ENCODE data around the gene KRTAP10-4. TPM values are rescaled to one million over a fixed set of nuclear protein-coding genes. Genes with fewer than 3 reads are reported as not detected.

The KRTAP10-4 gene
- total RNA-seq, 4 donors from 2014 or later, result not detected

- Histone ChIP-seq H3K27ac (no peak overlapping the region), H3K4me1 (no peaks in the 10 kb centered on the region), H3K36me3 (no peaks in the 10 kb centered on the region), H3K4me3 (no peak overlapping the region), H3K27me3 (no peaks in the 10 kb centered on the region), H3K9me3 (peaks cover 0 to 45% (median 0%) of the 10 kb centered on the region in 4 donors)
- DNase-seq (ENCODE audit: low spot score in 2 of 2), result no peak
- WGBS, 2 donors, result 82 to 83% methylated on average over 15 of the region's 15 CpGs
- TF ChIP-seq, protein P1, sequence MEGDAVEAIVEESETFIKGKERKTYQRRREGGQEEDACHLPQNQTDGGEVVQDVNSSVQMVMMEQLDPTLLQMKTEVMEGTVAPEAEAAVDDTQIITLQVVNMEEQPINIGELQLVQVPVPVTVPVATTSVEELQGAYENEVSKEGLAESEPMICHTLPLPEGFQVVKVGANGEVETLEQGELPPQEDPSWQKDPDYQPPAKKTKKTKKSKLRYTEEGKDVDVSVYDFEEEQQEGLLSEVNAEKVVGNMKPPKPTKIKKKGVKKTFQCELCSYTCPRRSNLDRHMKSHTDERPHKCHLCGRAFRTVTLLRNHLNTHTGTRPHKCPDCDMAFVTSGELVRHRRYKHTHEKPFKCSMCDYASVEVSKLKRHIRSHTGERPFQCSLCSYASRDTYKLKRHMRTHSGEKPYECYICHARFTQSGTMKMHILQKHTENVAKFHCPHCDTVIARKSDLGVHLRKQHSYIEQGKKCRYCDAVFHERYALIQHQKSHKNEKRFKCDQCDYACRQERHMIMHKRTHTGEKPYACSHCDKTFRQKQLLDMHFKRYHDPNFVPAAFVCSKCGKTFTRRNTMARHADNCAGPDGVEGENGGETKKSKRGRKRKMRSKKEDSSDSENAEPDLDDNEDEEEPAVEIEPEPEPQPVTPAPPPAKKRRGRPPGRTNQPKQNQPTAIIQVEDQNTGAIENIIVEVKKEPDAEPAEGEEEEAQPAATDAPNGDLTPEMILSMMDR (IDR thresholded peaks at IDR 0.05), result no peak
- no peak for TF ChIP-seq EP300 (IDR thresholded peaks at IDR 0.05)
- TF ChIP-seq POLR2A (IDR thresholded peaks at IDR 0.05), result no peak
Observed at GRCh38 chr21:44572959-44573583, 458 bp upstream of the KRTAP10-4 start.

- Histone ChIP-seq H3K27me3 (no peaks in the 10 kb centered on the region), H3K4me1 (no peaks in the 10 kb centered on the region), H3K9me3 (peaks cover 0 to 59% (median 0%) of the 10 kb centered on the region in 4 donors), H3K36me3 (no peaks in the 10 kb centered on the region), H3K27ac (no peak overlapping the region), H3K4me3 (no peak overlapping the region)
- DNase-seq (ENCODE audit: low spot score in 2 of 2), result no peak
- 29 to 38% methylated on average over 20 to 21 of the region's 21 CpGs for WGBS, 2 donors
- TF ChIP-seq POLR2A (IDR thresholded peaks at IDR 0.05) (no peak), EP300 (IDR thresholded peaks at IDR 0.05) (no peak)
- TF ChIP-seq, protein P1 (IDR thresholded peaks at IDR 0.05), result no peak
Observed at GRCh38 chr21:44574457-44575306, 1.2 kb downstream of the KRTAP10-4 start.

GRCh38 chr21:44575307-44576024 lies 1.9 kb downstream of the KRTAP10-4 start:
- DNase-seq (ENCODE audit: low spot score in 2 of 2), result no peak
- no peak overlapping the region for H3K27ac ChIP-seq
- TF ChIP-seq EP300 (IDR thresholded peaks at IDR 0.05), result no peak
- TF ChIP-seq POLR2A (IDR thresholded peaks at IDR 0.05), result no peak
- TF ChIP-seq, protein P1 (IDR thresholded peaks at IDR 0.05), result no peak
- no peak overlapping the region for H3K4me3 ChIP-seq
- WGBS, 2 donors, result 85 to 88% methylated on average over 20 of the region's 20 CpGs
- H3K9me3 ChIP-seq, result peaks cover 0 to 61% (median 0%) of the 10 kb centered on the region in 4 donors
- H3K4me1 ChIP-seq, result no peaks in the 10 kb centered on the region
- H3K36me3 ChIP-seq, result no peaks in the 10 kb centered on the region
- no peaks in the 10 kb centered on the region for H3K27me3 ChIP-seq

- H3K27ac ChIP-seq, result no peak overlapping the region
- no peaks in the 10 kb centered on the region for H3K36me3 ChIP-seq
- TF ChIP-seq POLR2A (IDR thresholded peaks at IDR 0.05) (no peak), EP300 (IDR thresholded peaks at IDR 0.05) (no peak)
- TF ChIP-seq, protein P1 (IDR thresholded peaks at IDR 0.05), result no peak
- no peaks in the 10 kb centered on the region for H3K4me1 ChIP-seq
- H3K9me3 ChIP-seq, result peaks cover 0 to 65% (median 0%) of the 10 kb centered on the region in 4 donors
- DNase-seq (ENCODE audit: low spot score in 2 of 2), result no peak
- H3K4me3 ChIP-seq, result no peak overlapping the region
- WGBS, 2 donors, result 85 to 92% methylated on average over 10 of the region's 10 CpGs
- no peaks in the 10 kb centered on the region for H3K27me3 ChIP-seq
Observed at GRCh38 chr21:44576025-44576420, 2.5 kb downstream of the KRTAP10-4 start.
